Endothelial cell of umbilical vein (primary cell): ENCODE results near the gene RNFT2. TPM values are rescaled to one million over a fixed set of nuclear protein-coding genes. Genes with fewer than 3 reads are reported as not detected.

ENCODE experiments used
- BruUV-seq: library from RNA; stranded (reverse); fragments of 400-500 nt; replicated peaks from 2 replicates; lab custom pipeline; 2021; lab: Mats Ljungman, UMichigan
- CTCF ChIA-PET: fragments of 300-600, 350-600 bp; sonication (Branson Sonifier 250); formaldehyde crosslinking; loops from one replicate; lab custom pipeline; 2021; ENCODE audit warnings: antibody characterized with exemption, inconsistent platforms; lab: Charles Lee
- POLR2A ChIA-PET: fragments of 300-600, 350-600 bp; sonication (Branson Sonifier 250); formaldehyde crosslinking; loops from one replicate; lab custom pipeline; 2021; ENCODE audit warnings: antibody characterized with exemption, inconsistent platforms; lab: Charles Lee
- DNase-seq: peaks from one replicate; pipeline ENCODE4 v3.0.0-alpha.2; 2011; ENCODE audit warnings: low read depth, low spot score
- FAIRE-seq: peaks from 2 replicates; lab custom pipeline; 2011; peaks lifted over from hg19 to GRCh38; lab: Jason Lieb, UNC
- H2AFZ ChIP-seq: 2 replicates; pipeline ENCODE4 v1.6.0; 2012; ENCODE audit warnings: low read depth, low read length, control low read depth, inconsistent platforms
- H3K27ac ChIP-seq: 2 replicates; pipeline ENCODE4 v1.5.1; 2011; ENCODE audit warnings: low read depth, mild to moderate bottlenecking, control low read depth, low read length, moderate library complexity; ENCODE audit not compliant: insufficient read depth
- H3K27me3 ChIP-seq, 2 experiments: 2 replicates each; pipeline versions ENCODE4 v1.6.0 to v1.6.1; 2011; ENCODE audit warnings: low read length in 2 of 2, mixed read lengths in 1 of 2; ENCODE audit not compliant: control insufficient read depth in 2 of 2, insufficient read depth in 2 of 2
- H3K36me3 ChIP-seq, 2 experiments: 2 replicates in 1 of 2; 3 replicates in 1 of 2; pipeline ENCODE4 v1.5.1; 2011; ENCODE audit warnings: low read length in 2 of 2, mild to moderate bottlenecking in 1 of 2, moderate library complexity in 1 of 2; ENCODE audit not compliant: control insufficient read depth in 2 of 2, insufficient read depth in 2 of 2; ENCODE audit errors: extremely low read depth in 1 of 2
- H3K4me1 ChIP-seq: 3 replicates; pipeline ENCODE4 v1.5.1; 2011; ENCODE audit warnings: mild to moderate bottlenecking, low read length; ENCODE audit not compliant: control insufficient read depth, insufficient read depth; ENCODE audit errors: extremely low read depth
- H3K4me2 ChIP-seq: 2 replicates; pipeline ENCODE4 v1.6.1; 2011; ENCODE audit warnings: low read length, control low read depth, mixed read lengths; ENCODE audit not compliant: insufficient read depth
- H3K4me3 ChIP-seq, 3 experiments: fragments of 200-600 bp in 1 of 3; sonication (generic), shearing (Covaris generic) in 1 of 3; replicated peaks in 1 of 3; 2 replicates each; pipeline ENCODE4 v1.5.1; 2011 to 2016; ENCODE audit warnings: control low read depth in 3 of 3, low read length in 3 of 3, mild to moderate bottlenecking in 2 of 3, inconsistent platforms in 1 of 3, low read depth in 1 of 3, moderate library complexity in 1 of 3; ENCODE audit not compliant: insufficient read depth in 1 of 3
- H3K79me2 ChIP-seq: 2 replicates; pipeline ENCODE4 v1.6.0; 2012; ENCODE audit warnings: low read length, inconsistent platforms; ENCODE audit not compliant: control insufficient read depth, insufficient read depth
- H3K9ac ChIP-seq: replicated peaks from 2 replicates; pipeline ENCODE3; 2011; ENCODE audit warnings: low read length, control low read depth; ENCODE audit not compliant: insufficient read depth; ENCODE audit errors: extremely low read depth
- H3K9me1 ChIP-seq: replicated peaks from 3 replicates; pipeline ENCODE4 v1.6.0; 2011; ENCODE audit warnings: mild to moderate bottlenecking, low read length; ENCODE audit not compliant: control insufficient read depth, insufficient read depth; ENCODE audit errors: extremely low read depth
- H3K9me3 ChIP-seq: replicated peaks from 2 replicates; pipeline ENCODE4 v1.5.1; 2012; ENCODE audit warnings: low read length, inconsistent platforms; ENCODE audit not compliant: control insufficient read depth, insufficient read depth
- H4K20me1 ChIP-seq: replicated peaks from 2 replicates; pipeline ENCODE3; 2011; ENCODE audit warnings: mild to moderate bottlenecking, low read length; ENCODE audit not compliant: control insufficient read depth, insufficient read depth; ENCODE audit errors: extremely low read depth
- EZH2 ChIP-seq: IDR thresholded peaks from 2 replicates; pipeline ENCODE4 v1.6.1; 2012; ENCODE audit warnings: borderline replicate concordance, low read depth, mild to moderate bottlenecking, moderate library complexity, low read length, inconsistent platforms; ENCODE audit not compliant: severe bottlenecking
- FOS ChIP-seq: IDR thresholded peaks from 2 replicates; pipeline ENCODE4 v1.6.1; 2011; ENCODE audit warnings: mild to moderate bottlenecking, low read length, moderate library complexity, borderline replicate concordance; ENCODE audit not compliant: insufficient read depth
- GATA2 ChIP-seq: IDR thresholded peaks from 2 replicates; pipeline ENCODE4 v1.7.0; 2011; ENCODE audit warnings: low read depth, mild to moderate bottlenecking, moderate library complexity, mixed read lengths, low read length; ENCODE audit not compliant: insufficient read length, insufficient read depth
- JUN ChIP-seq: IDR thresholded peaks from 2 replicates; pipeline ENCODE4 v1.6.1; 2011; ENCODE audit warnings: borderline replicate concordance, low read depth; ENCODE audit not compliant: insufficient read length, insufficient read depth
- MYC ChIP-seq: IDR thresholded peaks from one replicate; pipeline ENCODE4 v1.6.1; 2011; ENCODE audit warnings: mild to moderate bottlenecking, low read depth, low read length
- POLR2A ChIP-seq: IDR thresholded peaks from 2 replicates; pipeline ENCODE4 v1.6.1; 2012; ENCODE audit warnings: low read depth, mild to moderate bottlenecking, control low read depth, low read length
- POLR2AphosphoS5 ChIP-seq: IDR thresholded peaks from 2 replicates; pipeline ENCODE4 v1.6.1; 2012; ENCODE audit warnings: low read depth, mild to moderate bottlenecking, control low read depth, low read length, moderate library complexity; ENCODE audit not compliant: insufficient read depth
- dilution Hi-C: fragments of 300-500 bp; cut with MboI; formaldehyde crosslinking; loops from one replicate; pipeline ENCODE4 v1.15.0; 2019; ENCODE audit warnings: low sequenced_read_pairs; ENCODE audit not compliant: extremely low pct_ligation_motif_present
- intact Hi-C: fragments of 100-400 bp; cut with micrococcal nuclease; formaldehyde crosslinking; loops from one replicate; pipeline ENCODE4 v1.10.0; 2022
- polyA plus RNA-seq, 4 experiments: library from polyadenylated mRNA; depleted of rRNA in 3 of 4; stranded (reverse) in 3 of 4; unstranded in 1 of 4; fragments of >200 nt; gene quantifications; 2 replicates each; pipeline versions ENCODE4 v1.2.1 to v1.2.3, GENCODE V29; 2011 to 2012; ENCODE audit warnings: missing spikeins in 1 of 4
- total RNA-seq: library from RNA; stranded (reverse); gene quantifications from 2 replicates; pipeline ENCODE4 v1.2.3, GENCODE V29; 2021
- TF ChIP-seq, protein P1 (sequence below): IDR thresholded peaks from 2 replicates; pipeline ENCODE4 v1.6.1; 2011; ENCODE audit not compliant: insufficient read depth, insufficient read length
- TF ChIP-seq, protein P2 (sequence below), 2 donors: IDR thresholded peaks; 1 replicate in 1 of 2; 2 replicates in 1 of 2; pipeline ENCODE4 v1.5.1; 2011; ENCODE audit warnings: low read length in 2 of 2, mild to moderate bottlenecking in 2 of 2, moderate library complexity in 2 of 2, control low read depth in 1 of 2, inconsistent platforms in 1 of 2, low read depth in 1 of 2; ENCODE audit not compliant: insufficient read depth in 1 of 2; ENCODE audit errors: extremely low read depth in 1 of 2

RNFT2 gene
- total and polyA plus RNA-seq, 2 donors (not counting 3 experiments of a cell fraction or from before 2014, with no cell fraction given) = 1.4 to 6.6 TPM

DNA sequence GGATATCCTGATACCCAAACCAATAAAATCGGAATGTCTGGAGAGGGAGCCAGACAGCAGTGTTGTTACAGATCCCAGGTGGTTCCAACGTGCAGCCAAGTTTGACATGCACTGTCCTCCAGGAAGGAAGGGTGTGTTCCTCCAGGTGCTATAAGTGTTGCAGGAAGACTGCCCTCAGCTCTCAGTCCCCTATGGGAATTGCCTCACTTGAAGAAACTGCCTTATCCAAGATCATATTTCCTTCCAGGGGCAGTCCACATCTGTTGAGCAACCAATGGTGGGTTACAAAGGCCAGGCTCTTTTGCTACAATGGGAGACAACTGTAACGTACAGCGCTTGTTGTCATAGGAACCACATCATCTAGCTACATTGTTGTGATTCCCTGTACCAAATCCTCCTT lies 159.4 kb downstream of the RNFT2 start:
- Histone ChIP-seq H3K79me2 (no peaks in the 10 kb centered on the region), H2AFZ (no peak overlapping the region), H3K9me1 (no peaks in the 10 kb centered on the region), H3K4me2 (no peak overlapping the region), H3K36me3 (no peaks in the 10 kb centered on the region), H3K4me3 (no peak overlapping the region), H4K20me1 (no peaks in the 10 kb centered on the region), H3K9me3 (no peaks in the 10 kb centered on the region), H3K9ac (no peak overlapping the region), H3K27ac (no peak overlapping the region), H3K27me3 (peaks cover 0 to 4% of the 10 kb centered on the region in 2 experiments), H3K4me1 (no peaks in the 10 kb centered on the region)
- ChIA-PET CTCF (interaction anchor here (0.5 to 1.0 kb wide), 2 partner anchors 15 to 197 kb away, joined by 4 read pairs; no protein-coding TSS in a partner anchor), POLR2A (no interaction called here)
- no peak for DNase-seq
- intact Hi-C loops = no loop called here
- dilution Hi-C loops = no loop called here
- BruUV-seq = no TSS peak
- no peak for FAIRE-seq
- TF ChIP-seq, protein P1, sequence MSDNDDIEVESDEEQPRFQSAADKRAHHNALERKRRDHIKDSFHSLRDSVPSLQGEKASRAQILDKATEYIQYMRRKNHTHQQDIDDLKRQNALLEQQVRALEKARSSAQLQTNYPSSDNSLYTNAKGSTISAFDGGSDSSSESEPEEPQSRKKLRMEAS = no peak
- TF ChIP-seq POLR2A (no peak), MYC (no peak)

DNA sequence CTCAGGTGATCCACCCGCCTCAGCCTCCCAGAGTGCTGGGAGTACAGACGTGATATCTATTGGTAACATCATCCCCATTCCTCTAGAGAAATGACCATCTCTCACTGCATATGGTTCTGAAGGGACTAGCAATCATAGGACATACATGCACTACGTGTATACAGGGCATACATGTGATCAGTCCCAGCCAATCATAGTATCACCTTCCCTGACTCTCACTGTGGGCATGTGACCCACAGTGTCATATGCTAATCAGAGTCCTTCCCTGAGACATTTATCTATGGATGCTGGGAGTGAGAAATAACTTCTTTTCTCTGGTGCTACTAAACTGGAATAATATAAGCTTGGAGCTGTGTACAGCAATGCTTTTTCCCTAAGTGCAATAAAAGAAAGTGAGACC lies 160.6 kb downstream of the RNFT2 start:
- intact Hi-C loops = no loop called here
- no peaks in the 10 kb centered on the region for H3K79me2 ChIP-seq
- H3K27ac ChIP-seq = no peak overlapping the region
- H3K4me2 ChIP-seq = no peak overlapping the region
- no peak overlapping the region for H3K4me3 ChIP-seq
- BruUV-seq = no TSS peak
- dilution Hi-C loops = no loop called here
- ChIA-PET CTCF (interaction anchor here (0.6 kb wide), 1 partner anchor 1057 kb away, joined by 4 read pairs; no protein-coding TSS in a partner anchor), POLR2A (no interaction called here)
- H3K36me3 ChIP-seq = no peaks in the 10 kb centered on the region
- no peaks in the 10 kb centered on the region for H4K20me1 ChIP-seq
- H3K9me3 ChIP-seq = no peaks in the 10 kb centered on the region
- no peak for FAIRE-seq
- peaks cover 0 to 4% of the 10 kb centered on the region in 2 experiments for H3K27me3 ChIP-seq
- no peak overlapping the region for H2AFZ ChIP-seq
- TF ChIP-seq, protein P2, sequence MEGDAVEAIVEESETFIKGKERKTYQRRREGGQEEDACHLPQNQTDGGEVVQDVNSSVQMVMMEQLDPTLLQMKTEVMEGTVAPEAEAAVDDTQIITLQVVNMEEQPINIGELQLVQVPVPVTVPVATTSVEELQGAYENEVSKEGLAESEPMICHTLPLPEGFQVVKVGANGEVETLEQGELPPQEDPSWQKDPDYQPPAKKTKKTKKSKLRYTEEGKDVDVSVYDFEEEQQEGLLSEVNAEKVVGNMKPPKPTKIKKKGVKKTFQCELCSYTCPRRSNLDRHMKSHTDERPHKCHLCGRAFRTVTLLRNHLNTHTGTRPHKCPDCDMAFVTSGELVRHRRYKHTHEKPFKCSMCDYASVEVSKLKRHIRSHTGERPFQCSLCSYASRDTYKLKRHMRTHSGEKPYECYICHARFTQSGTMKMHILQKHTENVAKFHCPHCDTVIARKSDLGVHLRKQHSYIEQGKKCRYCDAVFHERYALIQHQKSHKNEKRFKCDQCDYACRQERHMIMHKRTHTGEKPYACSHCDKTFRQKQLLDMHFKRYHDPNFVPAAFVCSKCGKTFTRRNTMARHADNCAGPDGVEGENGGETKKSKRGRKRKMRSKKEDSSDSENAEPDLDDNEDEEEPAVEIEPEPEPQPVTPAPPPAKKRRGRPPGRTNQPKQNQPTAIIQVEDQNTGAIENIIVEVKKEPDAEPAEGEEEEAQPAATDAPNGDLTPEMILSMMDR (IDR thresholded peaks at IDR 0.05; ENCODE audit: extremely low read depth in 1 of 2, insufficient read depth in 1 of 2, low read depth in 1 of 2, low read length in 2 of 2) = no peak
- TF ChIP-seq, protein P1 = no peak
- TF ChIP-seq POLR2AphosphoS5 = no peak
- TF ChIP-seq FOS = no peak
- no peak for TF ChIP-seq JUN
- no peak for TF ChIP-seq EZH2
- no peak for TF ChIP-seq GATA2
- TF ChIP-seq POLR2A = no peak
- TF ChIP-seq MYC = no peak
- no peak overlapping the region for H3K9ac ChIP-seq
- DNase-seq = no peak
- H3K4me1 ChIP-seq = no peaks in the 10 kb centered on the region
- no peaks in the 10 kb centered on the region for H3K9me1 ChIP-seq
